Cardiac muscle cell (in vitro differentiated cells and primary cell): ENCODE data around the gene ABCA3. TPM values are rescaled to one million over a fixed set of nuclear protein-coding genes. Genes with fewer than 3 reads are reported as not detected.
A peak's percentile ranks its signal among the peaks of the same experiment; 100 is the strongest.

Experiments used
- DNase-seq, 2 donors: peaks; one replicate each; pipeline versions ENCODE4 v3.0.0 to v3.0.0-alpha.2; 2010 to 2017; ENCODE audit warnings: low read depth in 1 of 2, low spot score in 1 of 2
- H3K27ac ChIP-seq: fragments of 200-600 bp; sonication (generic); 2 replicates; pipeline ENCODE4 v1.5.1; 2016
- H3K27me3 ChIP-seq: fragments of 200-600 bp; sonication (generic); 2 replicates; pipeline ENCODE4 v1.6.0; 2016; ENCODE audit warnings: control low read depth
- H3K36me3 ChIP-seq: fragments of 200-600 bp; sonication (generic); 2 replicates; pipeline ENCODE4 v1.5.1; 2016; ENCODE audit warnings: control low read depth
- H3K4me1 ChIP-seq: fragments of 200-600 bp; sonication (generic); 2 replicates; pipeline ENCODE4 v1.8.1; 2017; ENCODE audit warnings: low read depth, mild to moderate bottlenecking, mixed run types
- H3K4me3 ChIP-seq: fragments of 200-600 bp; sonication (generic); 2 replicates; pipeline ENCODE4 v1.5.1; 2016; ENCODE audit warnings: mild to moderate bottlenecking
- H3K9me3 ChIP-seq: fragments of 200-600 bp; sonication (generic); 2 replicates; pipeline ENCODE4 v1.5.1; 2017; ENCODE audit warnings: low read depth, mild to moderate bottlenecking, control low read depth
- polyA plus RNA-seq: library from polyadenylated mRNA; unstranded; fragments of >200 nt; fragmentation: Nextera tagmentation; extraction: Ambion mirVana; gene quantifications from 2 replicates; pipeline ENCODE4 v1.2.1, GENCODE V29; 2016
- total RNA-seq: library from RNA; depleted of rRNA; stranded (reverse); fragments of >200 nt; gene quantifications from 2 replicates; pipeline ENCODE4 v1.2.3, GENCODE V29; 2016
- TF ChIP-seq, protein P1 (sequence below): IDR thresholded peaks from 2 replicates; pipeline ENCODE4 v1.5.1; 2012; ENCODE audit warnings: low read depth, mild to moderate bottlenecking, low read length

ABCA3 gene
- total and polyA plus RNA-seq, 2 experiments from 2014 or later = 11.1 to 14.5 TPM

DNA sequence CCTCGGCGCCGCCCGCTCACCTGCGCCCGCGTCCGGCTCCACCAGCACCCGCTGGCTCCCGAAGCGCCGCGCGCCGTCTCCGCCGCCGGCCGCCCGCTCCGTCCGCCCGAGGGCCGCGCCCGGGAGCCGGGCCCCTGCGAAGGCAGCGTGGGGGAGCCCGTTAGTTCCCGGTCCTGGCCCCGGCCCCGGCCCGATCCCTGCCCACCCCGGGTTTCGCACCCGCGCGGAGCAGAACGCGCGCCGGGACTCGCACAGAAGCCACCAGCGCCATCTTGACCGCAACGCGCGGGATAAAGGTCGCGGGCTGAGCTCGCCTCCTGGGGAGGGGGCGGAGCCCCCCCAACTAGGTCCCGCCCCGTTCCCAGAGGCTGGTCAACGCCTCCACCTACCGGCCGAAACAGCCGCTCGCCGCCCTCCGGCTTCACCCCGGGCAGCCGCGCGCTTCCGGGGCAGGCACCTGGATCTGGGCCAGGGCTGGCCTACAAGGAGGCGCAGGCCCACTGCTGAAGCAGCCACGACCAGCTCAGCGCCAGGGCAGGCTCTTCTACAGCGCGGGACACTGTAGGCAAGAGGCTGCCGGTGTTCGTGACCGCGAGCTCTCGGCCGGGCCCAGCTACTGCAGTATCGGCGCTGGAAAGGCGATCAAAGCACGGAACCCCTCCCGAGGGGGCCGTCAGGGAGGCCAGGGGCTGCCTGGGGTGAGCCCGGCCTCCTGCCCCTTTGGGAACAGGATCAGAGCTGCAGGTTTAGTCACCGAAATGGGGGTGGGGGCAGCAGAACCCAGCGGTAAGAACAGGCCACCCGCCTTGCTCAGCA is 89.0 kb downstream of the ABCA3 start, which contains the start of gene ECI1:
ECI1 (minus strand) TSS at position 292 of the 816 bp plus-strand sequence; CDS start at position 271, 21 bp downstream.
- Histone ChIP-seq H3K36me3 (peaks cover 35% of the 10 kb centered on the region), H3K27me3 (no peaks in the 10 kb centered on the region), H3K9me3 (no peaks in the 10 kb centered on the region), H3K4me1 (peaks cover 8% of the 10 kb centered on the region), H3K4me3 (peak within 1 kb of the TSS; percentile 88), H3K27ac (peak within 1 kb of the TSS; percentile 94)
- DNase-seq = peak; percentile 97 to 98
- TF ChIP-seq, protein P1, sequence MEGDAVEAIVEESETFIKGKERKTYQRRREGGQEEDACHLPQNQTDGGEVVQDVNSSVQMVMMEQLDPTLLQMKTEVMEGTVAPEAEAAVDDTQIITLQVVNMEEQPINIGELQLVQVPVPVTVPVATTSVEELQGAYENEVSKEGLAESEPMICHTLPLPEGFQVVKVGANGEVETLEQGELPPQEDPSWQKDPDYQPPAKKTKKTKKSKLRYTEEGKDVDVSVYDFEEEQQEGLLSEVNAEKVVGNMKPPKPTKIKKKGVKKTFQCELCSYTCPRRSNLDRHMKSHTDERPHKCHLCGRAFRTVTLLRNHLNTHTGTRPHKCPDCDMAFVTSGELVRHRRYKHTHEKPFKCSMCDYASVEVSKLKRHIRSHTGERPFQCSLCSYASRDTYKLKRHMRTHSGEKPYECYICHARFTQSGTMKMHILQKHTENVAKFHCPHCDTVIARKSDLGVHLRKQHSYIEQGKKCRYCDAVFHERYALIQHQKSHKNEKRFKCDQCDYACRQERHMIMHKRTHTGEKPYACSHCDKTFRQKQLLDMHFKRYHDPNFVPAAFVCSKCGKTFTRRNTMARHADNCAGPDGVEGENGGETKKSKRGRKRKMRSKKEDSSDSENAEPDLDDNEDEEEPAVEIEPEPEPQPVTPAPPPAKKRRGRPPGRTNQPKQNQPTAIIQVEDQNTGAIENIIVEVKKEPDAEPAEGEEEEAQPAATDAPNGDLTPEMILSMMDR = peak; percentile 57

DNA sequence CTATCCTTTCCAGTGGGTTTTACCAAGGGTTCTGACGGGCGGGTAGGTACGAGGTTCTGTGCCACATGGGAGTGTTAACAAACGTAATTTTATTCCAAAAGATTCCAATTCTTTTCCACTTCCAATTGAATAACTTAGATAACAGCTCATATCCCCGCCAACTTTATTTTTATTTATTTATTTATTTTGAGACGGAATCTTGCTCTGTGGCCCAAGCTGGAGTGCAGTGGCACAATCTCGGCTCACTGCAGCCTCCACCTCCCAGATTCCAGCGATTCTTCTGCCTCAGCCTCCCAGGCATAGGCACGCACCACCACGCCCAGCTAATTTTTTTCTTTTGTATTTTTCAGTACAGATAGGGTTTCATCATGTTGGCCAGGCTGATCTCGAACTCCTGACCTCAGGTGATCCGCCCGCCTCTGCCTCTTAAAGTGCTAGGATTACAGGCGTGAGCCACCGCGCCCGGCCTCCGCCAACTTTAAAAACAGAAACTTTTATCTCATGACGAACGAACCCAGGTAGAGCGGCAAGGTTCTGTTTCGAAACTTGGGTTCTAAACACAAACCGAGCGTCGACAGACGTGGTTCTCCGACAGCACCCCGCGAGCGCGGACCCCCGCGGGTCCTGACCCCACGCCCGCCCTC is 89.8 kb downstream of the ABCA3 start:
- Histone ChIP-seq H3K4me3 (peak overlapping the region; percentile 88), H3K9me3 (no peaks in the 10 kb centered on the region), H3K36me3 (peaks cover 30% of the 10 kb centered on the region), H3K27ac (peak overlapping the region; percentile 94), H3K27me3 (no peaks in the 10 kb centered on the region), H3K4me1 (peaks cover 8% of the 10 kb centered on the region)
- TF ChIP-seq, protein P1 = no peak
- peak in 1 of 2 donors; percentile 10 for DNase-seq

DNA sequence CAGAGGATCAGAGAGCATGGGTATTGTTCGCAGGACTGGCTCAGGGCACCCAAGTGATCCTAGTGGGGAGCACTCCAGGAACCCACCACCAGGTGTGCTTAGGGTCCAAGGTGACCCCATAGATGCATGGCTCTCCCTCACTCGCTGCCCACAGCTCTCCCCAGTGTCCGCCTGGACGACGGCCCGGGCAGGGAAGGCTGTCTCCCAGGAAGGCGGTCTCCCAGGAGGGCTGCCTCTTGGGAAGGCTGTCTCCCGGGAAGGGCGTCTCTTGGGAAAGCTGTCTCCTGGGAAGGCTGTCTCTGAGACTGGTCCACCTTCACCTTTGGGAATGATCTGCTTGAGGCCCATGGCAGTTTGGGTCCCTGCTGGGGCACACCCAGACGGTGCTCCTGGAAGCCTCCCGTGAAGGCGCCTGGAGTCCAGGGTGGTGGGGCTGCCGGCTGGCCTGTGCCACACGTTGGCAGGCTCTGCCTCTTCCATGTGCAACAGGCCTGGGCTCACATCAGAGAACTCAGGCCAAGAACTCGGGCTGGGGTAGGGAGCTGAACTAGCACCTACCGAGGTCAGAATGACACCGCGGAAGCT is 94.1 kb downstream of the ABCA3 start:
- no peak for DNase-seq
- TF ChIP-seq, protein P1 = no peak

DNA sequence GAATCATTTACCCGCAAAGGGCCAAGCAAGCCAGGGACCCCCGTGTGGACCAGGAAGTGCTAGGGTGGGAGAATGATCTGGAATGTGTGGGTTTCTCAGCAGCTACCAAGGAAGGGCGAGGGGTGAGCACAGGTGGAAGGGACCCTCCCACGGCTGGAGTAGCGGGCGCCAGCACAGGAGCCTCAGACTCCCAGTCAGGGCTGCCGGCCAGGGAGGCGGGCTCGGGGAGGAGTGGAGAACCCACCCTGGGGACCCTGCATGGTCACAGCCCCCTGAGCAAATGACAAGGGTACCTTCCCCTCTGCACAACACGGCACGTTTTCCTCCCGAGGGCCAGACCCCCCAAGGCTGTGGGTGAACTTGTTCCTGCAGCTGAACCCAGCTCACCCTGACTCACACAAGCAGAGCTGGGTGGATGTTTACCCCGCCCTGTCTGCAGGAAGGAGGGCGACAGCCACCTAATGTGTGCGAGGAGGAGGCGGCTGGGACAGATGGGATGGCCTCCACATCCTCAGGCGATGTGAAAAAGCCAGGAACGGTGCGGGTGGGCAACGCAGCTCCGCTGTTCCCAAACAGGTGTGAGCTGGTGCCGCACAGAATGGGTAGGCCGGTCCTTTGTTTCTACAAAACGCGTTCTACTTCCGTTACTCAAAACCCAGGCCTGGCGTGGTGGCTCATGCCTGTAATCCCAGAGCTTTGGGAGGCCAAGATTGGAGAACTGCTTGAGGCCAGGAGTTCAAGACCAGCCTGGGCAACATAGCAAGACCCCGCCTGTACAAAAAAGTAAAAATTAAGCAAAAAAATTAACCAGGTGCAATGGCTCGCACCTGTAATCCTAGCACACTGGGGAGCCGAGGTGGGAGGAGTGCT is 95.4 kb downstream of the ABCA3 start:
- Histone ChIP-seq H3K36me3 (peaks cover 16% of the 10 kb centered on the region), H3K27me3 (no peaks in the 10 kb centered on the region), H3K4me3 (no peak overlapping the region), H3K27ac (no peak overlapping the region), H3K4me1 (no peaks in the 10 kb centered on the region), H3K9me3 (no peaks in the 10 kb centered on the region)
- no peak for DNase-seq
- TF ChIP-seq, protein P1 = no peak

More for the DNA sequence above, 94.1 kb downstream of the ABCA3 start:
- no peaks in the 10 kb centered on the region for H3K4me1 ChIP-seq
- no peak overlapping the region for H3K27ac ChIP-seq
- H3K9me3 ChIP-seq = no peaks in the 10 kb centered on the region
- peaks cover 16% of the 10 kb centered on the region for H3K36me3 ChIP-seq
- H3K27me3 ChIP-seq = no peaks in the 10 kb centered on the region
- H3K4me3 ChIP-seq = no peak overlapping the region

DNA sequence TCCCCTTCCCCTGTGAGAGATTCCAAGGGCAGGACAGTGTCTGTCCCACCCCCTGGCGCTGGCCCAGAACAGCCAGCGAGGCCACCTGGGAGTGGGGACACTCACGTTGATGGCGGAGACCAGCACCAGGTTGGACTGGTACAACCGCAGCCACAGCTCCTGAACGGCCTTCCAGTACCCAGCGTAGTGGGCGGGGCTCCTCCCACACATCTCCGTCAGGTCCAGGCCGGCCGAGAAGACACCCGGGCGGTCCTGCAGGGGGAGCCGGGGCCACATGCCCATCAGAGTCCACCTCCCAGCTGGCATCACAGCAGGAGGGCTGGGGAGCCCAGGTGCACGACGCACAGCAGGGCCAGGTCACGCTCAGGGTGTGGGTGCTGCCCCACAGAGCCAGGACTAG is 96.2 kb downstream of the ABCA3 start:
- TF ChIP-seq, protein P1 = peak; percentile 5
- Histone ChIP-seq H3K36me3 (peaks cover 19% of the 10 kb centered on the region), H3K27ac (no peak overlapping the region), H3K9me3 (no peaks in the 10 kb centered on the region), H3K4me3 (no peak overlapping the region), H3K4me1 (no peaks in the 10 kb centered on the region), H3K27me3 (no peaks in the 10 kb centered on the region)
- DNase-seq = no peak
